Esophagus squamous epithelium (tissue), 4 donors: Measurements from ENCODE around the gene NUDT16L1.

Source experiments
- CTCF ChIP-seq, 6 experiments: fragments of 450-650 bp in 4 of 6; fragments of 200-600 bp in 2 of 6; sonication (generic) in 2 of 6; IDR thresholded peaks; one replicate each; pipeline ENCODE4 v1.5.1; 2016 to 2019; ENCODE audit warnings: antibody characterized with exemption in 6 of 6, mild to moderate bottlenecking in 4 of 6, moderate library complexity in 4 of 6
- POLR2A ChIP-seq, 4 donors: fragments of 450-650 bp; IDR thresholded peaks; one replicate each; pipeline ENCODE4 v1.6.1; 2017; ENCODE audit warnings: antibody characterized with exemption in 4 of 4, mild to moderate bottlenecking in 4 of 4, moderate library complexity in 3 of 4

- TF ChIP-seq CTCF (IDR thresholded peaks at IDR 0.05), result no peak
- no peak for TF ChIP-seq POLR2A (IDR thresholded peaks at IDR 0.05)
These were observed 36.4 kb upstream of the NUDT16L1 start for GRCh38 chr16:4656695-4657686.
